ENCODE results near the gene MSN. TPM values are rescaled to one million over a fixed set of nuclear protein-coding genes. Genes with fewer than 3 reads are reported as not detected.

Gene MSN
- polyA plus RNA-seq, 1 donor (not counting 4 experiments of a cell fraction or from before 2014, with no cell fraction given): 421 TPM

- H3K4me3 ChIP-seq (ENCODE audit: control insufficient read depth in 2 of 3, extremely low read depth in 1 of 3, insufficient read depth in 2 of 3, low read depth in 1 of 3, low read length in 3 of 3): no peak overlapping the region
- peaks cover 10% of the 10 kb centered on the region for H4K20me1 ChIP-seq (ENCODE audit: control insufficient read depth, extremely low read depth, insufficient read depth, low read length)
- no peak overlapping the region for H2AFZ ChIP-seq (ENCODE audit: control insufficient read depth, low read length)
- H3K27ac ChIP-seq (ENCODE audit: control insufficient read depth, insufficient read depth, low read length): no peak overlapping the region
- FAIRE-seq: no peak
- no peaks in the 10 kb centered on the region for H3K9me3 ChIP-seq (ENCODE audit: control insufficient read depth, low read depth, low read length)
- DNase-seq (ENCODE audit: low read depth, low spot score): no peak
- H3K4me2 ChIP-seq (ENCODE audit: control insufficient read depth, extremely low read depth, insufficient read depth, low read depth, low read length): no peak overlapping the region
- peaks cover 2 to 6% of the 10 kb centered on the region in 2 experiments for H3K36me3 ChIP-seq (ENCODE audit: control insufficient read depth in 2 of 2, extremely low read depth in 1 of 2, insufficient read depth in 2 of 2, low read length in 2 of 2)
- H3K9ac ChIP-seq (ENCODE audit: control insufficient read depth, extremely low read depth, insufficient read depth, low read length): no peak overlapping the region
- H3K9me1 ChIP-seq (ENCODE audit: control insufficient read depth, extremely low read depth, insufficient read depth, low read length): no peaks in the 10 kb centered on the region
- no peak for TF ChIP-seq EZH2 (IDR thresholded peaks at IDR 0.05; ENCODE audit: low read length)
- TF ChIP-seq, protein P1, sequence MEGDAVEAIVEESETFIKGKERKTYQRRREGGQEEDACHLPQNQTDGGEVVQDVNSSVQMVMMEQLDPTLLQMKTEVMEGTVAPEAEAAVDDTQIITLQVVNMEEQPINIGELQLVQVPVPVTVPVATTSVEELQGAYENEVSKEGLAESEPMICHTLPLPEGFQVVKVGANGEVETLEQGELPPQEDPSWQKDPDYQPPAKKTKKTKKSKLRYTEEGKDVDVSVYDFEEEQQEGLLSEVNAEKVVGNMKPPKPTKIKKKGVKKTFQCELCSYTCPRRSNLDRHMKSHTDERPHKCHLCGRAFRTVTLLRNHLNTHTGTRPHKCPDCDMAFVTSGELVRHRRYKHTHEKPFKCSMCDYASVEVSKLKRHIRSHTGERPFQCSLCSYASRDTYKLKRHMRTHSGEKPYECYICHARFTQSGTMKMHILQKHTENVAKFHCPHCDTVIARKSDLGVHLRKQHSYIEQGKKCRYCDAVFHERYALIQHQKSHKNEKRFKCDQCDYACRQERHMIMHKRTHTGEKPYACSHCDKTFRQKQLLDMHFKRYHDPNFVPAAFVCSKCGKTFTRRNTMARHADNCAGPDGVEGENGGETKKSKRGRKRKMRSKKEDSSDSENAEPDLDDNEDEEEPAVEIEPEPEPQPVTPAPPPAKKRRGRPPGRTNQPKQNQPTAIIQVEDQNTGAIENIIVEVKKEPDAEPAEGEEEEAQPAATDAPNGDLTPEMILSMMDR (optimal IDR thresholded peaks at IDR 0.05 in 1 of 3, IDR thresholded peaks at IDR 0.05 in 1 of 3, conservative IDR thresholded peaks at IDR 0.05 in 1 of 3; ENCODE audit: extremely low read depth in 1 of 3, insufficient read depth in 2 of 3, low read length in 3 of 3): no peak
- H3K4me1 ChIP-seq (ENCODE audit: control insufficient read depth, extremely low read depth, insufficient read depth, low read length): peaks cover 2% of the 10 kb centered on the region
- H3K27me3 ChIP-seq (ENCODE audit: control insufficient read depth, extremely low read depth, insufficient read depth, low read length): no peaks in the 10 kb centered on the region
- dilution Hi-C loops (cut with MboI; ENCODE audit: extremely low pct_ligation_motif_present, low sequenced_read_pairs): no loop called here
- H3K79me2 ChIP-seq (ENCODE audit: control insufficient read depth, insufficient read depth, low read length): peaks cover 90% of the 10 kb centered on the region
These were observed 44.8 kb downstream of the MSN start for GRCh38 chrX:65712005-65712806.

- Histone ChIP-seq H4K20me1 (ENCODE audit: control insufficient read depth, extremely low read depth, insufficient read depth, low read length) (peaks cover 12% of the 10 kb centered on the region), H3K27me3 (ENCODE audit: control insufficient read depth, extremely low read depth, insufficient read depth, low read length) (no peaks in the 10 kb centered on the region), H3K27ac (ENCODE audit: control insufficient read depth, insufficient read depth, low read length) (no peak overlapping the region), H2AFZ (ENCODE audit: control insufficient read depth, low read length) (no peak overlapping the region), H3K4me2 (ENCODE audit: control insufficient read depth, extremely low read depth, insufficient read depth, low read depth, low read length) (no peak overlapping the region), H3K9me1 (ENCODE audit: control insufficient read depth, extremely low read depth, insufficient read depth, low read length) (no peaks in the 10 kb centered on the region), H3K36me3 (ENCODE audit: control insufficient read depth in 2 of 2, extremely low read depth in 1 of 2, insufficient read depth in 2 of 2, low read length in 2 of 2) (peaks cover 8 to 11% of the 10 kb centered on the region in 2 experiments), H3K9ac (ENCODE audit: control insufficient read depth, extremely low read depth, insufficient read depth, low read length) (no peak overlapping the region), H3K4me1 (ENCODE audit: control insufficient read depth, extremely low read depth, insufficient read depth, low read length) (no peaks in the 10 kb centered on the region), H3K79me2 (ENCODE audit: control insufficient read depth, insufficient read depth, low read length) (peaks cover 81% of the 10 kb centered on the region), H3K9me3 (ENCODE audit: control insufficient read depth, low read depth, low read length) (no peaks in the 10 kb centered on the region), H3K4me3 (ENCODE audit: control insufficient read depth in 2 of 3, extremely low read depth in 1 of 3, insufficient read depth in 2 of 3, low read depth in 1 of 3, low read length in 3 of 3) (no peak overlapping the region)
- dilution Hi-C loops (cut with MboI; ENCODE audit: extremely low pct_ligation_motif_present, low sequenced_read_pairs): no loop called here
- FAIRE-seq (no peak), DNase-seq (ENCODE audit: low read depth, low spot score) (no peak)
- TF ChIP-seq, protein P1 (optimal IDR thresholded peaks at IDR 0.05 in 1 of 3, IDR thresholded peaks at IDR 0.05 in 1 of 3, conservative IDR thresholded peaks at IDR 0.05 in 1 of 3; ENCODE audit: extremely low read depth in 1 of 3, insufficient read depth in 2 of 3, low read length in 3 of 3): no peak
- no peak for TF ChIP-seq EZH2 (IDR thresholded peaks at IDR 0.05; ENCODE audit: low read length)
These were observed 51.1 kb downstream of the MSN start for GRCh38 chrX:65718538-65718937.

All from keratinocyte (primary cell).